Heart left ventricle (tissue), 16 donors: ENCODE results near the gene TSC22D4. TPM values are rescaled to one million over a fixed set of nuclear protein-coding genes. Genes with fewer than 3 reads are reported as not detected.

Experiments
- ATAC-seq, 4 donors: fragments of 200-7000 bp; cut with Tn5 transposase; one replicate each; pipeline ENCODE4 v1.9.1; 2020 to 2022; ENCODE audit warnings: moderate library complexity in 4 of 4, mild to moderate bottlenecking in 3 of 4, moderate number of reproducible peaks in 1 of 4
- DNase-seq, 5 donors: peaks; one replicate each; pipeline ENCODE4 v3.0.0-alpha.2; 2020
- H3K27ac ChIP-seq, 12 donors: fragments of 200-600 bp; sonication (generic) in 4 of 12; one replicate each; pipeline versions ENCODE4 v1.5.0 to v1.8.0; 2016 to 2022; ENCODE audit warnings: mild to moderate bottlenecking in 2 of 12
- H3K27me3 ChIP-seq, 9 donors: fragments of 200-600 bp; sonication (generic) in 2 of 9; one replicate each; pipeline versions ENCODE4 v1.5.1 to v1.8.0; 2016 to 2022; ENCODE audit warnings: mild to moderate bottlenecking in 3 of 9
- H3K36me3 ChIP-seq, 9 donors: fragments of 200-600 bp; sonication (generic) in 2 of 9; one replicate each; pipeline versions ENCODE4 v1.5.0 to v1.8.0; 2018 to 2022; ENCODE audit warnings: mild to moderate bottlenecking in 2 of 9
- H3K4me1 ChIP-seq, 12 donors: fragments of 200-600 bp; sonication (generic) in 4 of 12; one replicate each; pipeline versions ENCODE4 v1.5.0 to v1.8.0; 2016 to 2022; ENCODE audit warnings: mild to moderate bottlenecking in 3 of 12
- H3K4me3 ChIP-seq, 12 donors: fragments of 200-600 bp; sonication (generic) in 4 of 12; one replicate each; pipeline versions ENCODE4 v1.5.0 to v1.8.0; 2017 to 2022; ENCODE audit warnings: mild to moderate bottlenecking in 9 of 12, moderate library complexity in 4 of 12
- H3K9me3 ChIP-seq, 12 donors: fragments of 200-600 bp; sonication (generic) in 4 of 12; one replicate each; pipeline versions ENCODE4 v1.5.0 to v1.8.0; 2016 to 2022; ENCODE audit warnings: mild to moderate bottlenecking in 1 of 12
- POLR2A ChIP-seq, 2 donors: fragments of 450-650 bp; IDR thresholded peaks; one replicate each; pipeline ENCODE4 v1.6.1; 2017; ENCODE audit warnings: antibody characterized with exemption in 2 of 2, mild to moderate bottlenecking in 2 of 2, moderate library complexity in 2 of 2
- WGBS, 4 donors: extraction: QIAGEN DNeasy Blood & Tissue Kit in 2 of 4; methylation state at CpG; one replicate each; pipeline versions ENCODE4 v1.1.5 to v1.1.7; 2013 to 2018; 5-methylcytosine and 5-hydroxymethylcytosine counted together
- intact Hi-C, 10 donors: fragments of 100-400 bp; cut with DNase I; formaldehyde crosslinking; loops; one replicate each; pipeline versions ENCODE4 v1.11.1 to v1.14.2; 2022
- polyA plus RNA-seq, 2 donors: library from polyadenylated mRNA; stranded (reverse); fragments of 200-250 nt; gene quantifications; one replicate each; pipeline ENCODE4 v1.2.3, GENCODE V29; 2013
- total RNA-seq, 9 donors: library from RNA; depleted of rRNA in 2 of 9; stranded (reverse); fragments of >200 nt in 2 of 9; fragmentation: NEBNext Ultra II Directional in 3 of 9; extraction: Animal tissue kit (Norgen Biotek cat#: 25700) in 3 of 9; gene quantifications; one replicate each; pipeline versions ENCODE4 v1.1.0 to v1.2.4, GENCODE V29; 2016 to 2023
- TF ChIP-seq, protein P1 (sequence below), 12 donors: fragments of 200-600 bp; sonication (generic) in 4 of 12; IDR thresholded peaks; one replicate each; pipeline versions ENCODE4 v1.5.0 to v1.8.0; 2018 to 2022; ENCODE audit warnings: antibody characterized with exemption in 12 of 12, mild to moderate bottlenecking in 5 of 12
- donor health status: ischemic (EF 13 %, LVEDD 7.1; RV severe dilation, severe dysfunction).
- donor health status: healthy with polysubstance abuse.
- donor health status: DM: no; HTN: yes; CAD: no.
- donor health status: DM: no; HTN: no; CAD: no.
- donor health status: ischemic (EF 25% LVEDD 6.9; RV normal size, moderate dysfunction).
- donor health status: ischemic (EF 25% LVEDD 5.7; RV mildly dilated, moderate dysfunction).
- donor health status: healthy.
- donor health status: DM: yes; HTN: yes; CAD: no.
- donor health status: ischemic (EF 35%, LVEDD 5.7; RV mildly dilated, moderate dysfunction).
- donor health status: nonischemic (EF 11% LVEDD 7.7; RV severe dilation, severe dysfunction).
- donor health status: DM: yes; HTN: yes; CAD: no.
- donor health status: PGD.
- donor health status: ischemic (EF 29% LVEDD 5.4; RV normal size, mild dysfunction).
- donor health status: nonischemic (EF 23%, LVEDD 6.1; RV moderate dilation, normal function).

TSC22D4 gene
- total and polyA plus RNA-seq, 11 donors = 41.8 to 55.5 (median 47.0) TPM

DNA sequence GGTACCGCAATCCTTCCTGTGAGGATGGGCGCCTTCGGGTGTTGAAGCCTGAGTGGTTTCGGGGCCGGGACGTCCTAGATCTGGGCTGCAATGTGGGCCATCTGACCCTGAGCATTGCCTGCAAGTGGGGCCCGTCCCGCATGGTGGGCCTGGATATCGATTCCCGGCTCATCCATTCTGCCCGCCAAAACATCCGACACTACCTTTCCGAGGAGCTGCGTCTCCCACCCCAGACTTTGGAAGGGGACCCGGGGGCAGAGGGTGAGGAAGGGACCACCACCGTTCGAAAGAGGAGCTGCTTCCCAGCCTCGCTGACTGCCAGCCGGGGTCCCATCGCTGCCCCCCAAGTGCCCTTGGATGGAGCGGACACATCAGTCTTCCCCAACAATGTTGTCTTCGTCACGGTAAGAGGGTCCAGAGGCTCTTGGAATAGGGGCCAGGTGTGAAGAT, 47.7 kb downstream of the TSC22D4 start:
- DNase-seq (no peak), ATAC-seq (no peak)
- Histone ChIP-seq H3K4me3 (peak overlapping the region in 3 of 12 donors; percentile 85 to 99 (median 94)), H3K4me1 (peaks cover 0 to 60% (median 41%) of the 10 kb centered on the region in 12 donors), H3K27ac (peak overlapping the region in 3 of 12 donors; percentile 99 to 100 (median 100)), H3K27me3 (no peaks in the 10 kb centered on the region), H3K9me3 (no peaks in the 10 kb centered on the region), H3K36me3 (peaks cover 0 to 36% (median 24%) of the 10 kb centered on the region in 9 donors)
- intact Hi-C loops = no loop called here
- TF ChIP-seq POLR2A (IDR thresholded peaks at IDR 0.05) = no peak
- TF ChIP-seq, protein P1, sequence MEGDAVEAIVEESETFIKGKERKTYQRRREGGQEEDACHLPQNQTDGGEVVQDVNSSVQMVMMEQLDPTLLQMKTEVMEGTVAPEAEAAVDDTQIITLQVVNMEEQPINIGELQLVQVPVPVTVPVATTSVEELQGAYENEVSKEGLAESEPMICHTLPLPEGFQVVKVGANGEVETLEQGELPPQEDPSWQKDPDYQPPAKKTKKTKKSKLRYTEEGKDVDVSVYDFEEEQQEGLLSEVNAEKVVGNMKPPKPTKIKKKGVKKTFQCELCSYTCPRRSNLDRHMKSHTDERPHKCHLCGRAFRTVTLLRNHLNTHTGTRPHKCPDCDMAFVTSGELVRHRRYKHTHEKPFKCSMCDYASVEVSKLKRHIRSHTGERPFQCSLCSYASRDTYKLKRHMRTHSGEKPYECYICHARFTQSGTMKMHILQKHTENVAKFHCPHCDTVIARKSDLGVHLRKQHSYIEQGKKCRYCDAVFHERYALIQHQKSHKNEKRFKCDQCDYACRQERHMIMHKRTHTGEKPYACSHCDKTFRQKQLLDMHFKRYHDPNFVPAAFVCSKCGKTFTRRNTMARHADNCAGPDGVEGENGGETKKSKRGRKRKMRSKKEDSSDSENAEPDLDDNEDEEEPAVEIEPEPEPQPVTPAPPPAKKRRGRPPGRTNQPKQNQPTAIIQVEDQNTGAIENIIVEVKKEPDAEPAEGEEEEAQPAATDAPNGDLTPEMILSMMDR (IDR thresholded peaks at IDR 0.05) = no peak
- WGBS, 4 donors = 88 to 92% (median 91%) methylated on average over 13 to 23 of the region's 23 CpGs

DNA sequence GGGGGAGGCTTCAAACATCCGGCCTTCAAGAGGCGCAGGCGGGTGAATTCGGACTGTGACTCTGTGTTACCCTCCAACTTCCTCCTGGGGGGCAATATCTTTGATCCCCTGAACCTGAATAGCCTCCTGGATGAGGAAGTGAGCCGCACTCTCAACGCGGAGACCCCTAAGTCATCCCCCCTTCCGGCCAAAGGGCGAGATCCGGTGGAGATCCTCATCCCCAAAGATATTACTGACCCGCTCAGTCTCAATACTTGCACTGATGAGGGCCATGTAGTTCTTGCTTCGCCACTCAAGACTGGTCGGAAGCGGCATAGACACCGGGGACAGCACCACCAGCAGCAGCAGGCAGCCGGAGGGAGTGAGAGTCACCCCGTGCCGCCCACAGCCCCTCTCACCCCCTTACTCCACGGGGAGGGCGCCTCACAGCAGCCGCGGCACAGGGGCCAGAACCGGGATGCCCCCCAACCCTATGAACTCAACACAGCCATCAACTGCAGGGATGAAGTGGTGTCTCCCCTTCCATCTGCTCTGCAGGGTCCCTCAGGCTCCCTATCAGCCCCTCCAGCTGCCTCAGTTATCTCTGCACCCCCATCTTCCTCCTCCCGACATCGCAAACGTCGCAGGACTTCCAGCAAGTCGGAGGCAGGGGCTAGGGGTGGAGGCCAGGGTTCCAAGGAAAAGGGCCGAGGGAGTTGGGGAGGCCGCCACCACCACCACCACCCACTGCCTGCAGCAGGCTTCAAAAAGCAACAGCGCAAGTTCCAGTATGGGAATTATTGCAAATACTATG, 48.3 kb downstream of the TSC22D4 start:
- DNase-seq = peak in 3 of 5 donors; percentile 19 to 43 (median 31)
- no peaks in the 10 kb centered on the region for H3K9me3 ChIP-seq
- intact Hi-C loops = no loop called here
- H3K4me3 ChIP-seq = peak overlapping the region; percentile 66 to 99 (median 90)
- H3K27me3 ChIP-seq = no peaks in the 10 kb centered on the region
- 25 to 46% (median 27%) methylated on average over 14 to 31 of the region's 31 CpGs for WGBS, 4 donors
- peaks cover 0 to 36% (median 24%) of the 10 kb centered on the region in 9 donors for H3K36me3 ChIP-seq
- no peak for ATAC-seq
- peak overlapping the region; percentile 96 to 100 (median 99) for H3K27ac ChIP-seq
- peaks cover 0 to 60% (median 41%) of the 10 kb centered on the region in 12 donors for H3K4me1 ChIP-seq
- no peak for TF ChIP-seq POLR2A (IDR thresholded peaks at IDR 0.05)
- TF ChIP-seq, protein P1 (IDR thresholded peaks at IDR 0.05) = no peak

DNA sequence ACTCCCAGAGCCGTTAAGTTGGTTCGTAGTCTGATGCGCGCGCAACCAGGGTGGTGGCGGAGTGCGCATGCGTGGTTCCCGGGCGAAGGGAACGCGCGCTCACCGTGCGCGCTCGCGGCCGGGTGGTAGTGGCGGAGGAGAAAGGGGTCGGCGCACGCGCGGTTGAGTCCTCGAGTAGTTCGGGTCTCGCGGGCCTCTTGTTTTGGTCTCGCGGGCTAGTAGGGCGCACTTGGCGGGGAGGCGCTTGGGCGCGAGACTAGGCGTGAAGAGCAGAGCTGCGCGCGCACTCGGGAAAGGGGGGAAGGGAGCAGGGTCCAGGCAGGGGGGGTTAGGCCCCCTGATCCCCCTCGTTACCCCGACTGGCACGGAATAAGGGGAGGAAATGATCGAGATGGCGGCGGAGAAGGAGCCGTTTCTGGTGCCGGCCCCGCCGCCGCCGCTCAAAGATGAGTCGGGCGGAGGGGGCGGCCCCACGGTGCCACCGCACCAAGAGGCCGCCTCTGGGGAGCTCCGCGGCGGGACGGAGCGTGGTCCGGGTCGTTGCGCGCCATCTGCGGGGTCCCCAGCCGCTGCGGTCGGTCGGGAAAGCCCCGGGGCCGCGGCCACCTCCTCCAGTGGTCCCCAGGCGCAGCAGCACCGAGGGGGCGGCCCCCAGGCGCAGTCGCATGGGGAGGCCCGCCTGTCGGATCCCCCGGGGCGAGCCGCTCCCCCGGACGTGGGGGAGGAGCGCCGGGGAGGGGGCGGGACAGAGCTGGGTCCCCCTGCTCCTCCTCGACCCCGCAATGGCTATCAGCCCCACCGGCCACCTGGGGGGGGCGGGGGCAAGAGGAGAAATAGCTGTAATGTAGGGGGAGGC, 49.1 kb downstream of the TSC22D4 start, which contains the start of gene MEPCE:
MEPCE (plus strand) TSS at position 195 of the 856 bp plus-strand sequence; CDS start at position 383, 188 bp downstream.
- Histone ChIP-seq H3K36me3 (peaks cover 0 to 35% (median 22%) of the 10 kb centered on the region in 9 donors), H3K27ac (peak within 1 kb of the TSS; percentile 96 to 100 (median 99)), H3K4me3 (peak within 1 kb of the TSS; percentile 66 to 99 (median 90)), H3K4me1 (peaks cover 0 to 52% (median 34%) of the 10 kb centered on the region in 12 donors), H3K27me3 (no peaks in the 10 kb centered on the region), H3K9me3 (no peaks in the 10 kb centered on the region)
- 0 to 1% (median 0%) methylated on average over 28 to 95 of the region's 95 CpGs for WGBS, 4 donors
- intact Hi-C loops = no loop called here
- peak; percentile 96 to 98 (median 98) for DNase-seq
- ATAC-seq = peak; percentile 63 to 78 (median 74)
- TF ChIP-seq, protein P1 (IDR thresholded peaks at IDR 0.05) = peak in 2 of 12 donors; percentile 2 to 5
- no peak for TF ChIP-seq POLR2A (IDR thresholded peaks at IDR 0.05)
